GM12892 (cell line): ENCODE data around the gene TBC1D5.

Source experiments
- POLR2A ChIP-seq: IDR thresholded peaks from 2 replicates; pipeline ENCODE4 v1.6.1; 2011; ENCODE audit warnings: low read depth, low read length, control low read depth
- POLR2AphosphoS5 ChIP-seq: IDR thresholded peaks from 2 replicates; pipeline ENCODE4 v1.6.1; 2011; ENCODE audit warnings: low read depth, low read length, control low read depth
- TAF1 ChIP-seq: IDR thresholded peaks from 2 replicates; pipeline ENCODE4 v1.6.1; 2011; ENCODE audit warnings: low read depth, mild to moderate bottlenecking, control low read depth, low read length, borderline replicate concordance

DNA sequence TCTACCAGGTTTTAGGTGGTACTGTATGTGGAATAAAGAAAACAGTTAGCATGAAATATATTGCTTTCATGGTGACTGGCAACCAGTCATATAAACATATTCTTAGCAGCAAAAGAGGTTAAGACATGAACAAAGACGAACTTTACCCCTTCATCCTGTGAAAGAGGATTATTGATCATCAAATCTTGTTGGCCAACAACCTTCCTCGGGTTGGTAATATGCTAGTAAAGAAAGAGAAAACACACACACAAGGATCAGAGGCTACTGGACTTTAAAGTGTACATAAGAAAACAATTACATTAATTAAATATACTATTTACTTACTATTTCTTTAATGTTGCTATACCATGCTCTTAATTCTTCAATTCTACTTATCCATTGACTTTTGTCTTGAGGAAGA lies 337.9 kb downstream of the TBC1D5 start:
- TF ChIP-seq POLR2A (no peak), TAF1 (no peak), POLR2AphosphoS5 (no peak)
